Measurements from ENCODE around the gene B4GALNT2.

B4GALNT2 gene

GRCh38 chr17:49111934-49112333 is 20.6 kb upstream of the B4GALNT2 start:
- Histone ChIP-seq H3K4me3 (no peak overlapping the region), H3K9me3 (no peaks in the 10 kb centered on the region), H3K36me3 (no peaks in the 10 kb centered on the region), H3K27ac (no peak overlapping the region), H3K27me3 (peaks cover 0 to 16% of the 10 kb centered on the region in 2 donors), H3K4me1 (no peaks in the 10 kb centered on the region)
- intact Hi-C loops (cut with DNase I; ENCODE audit: low total_unique reads) = no loop called here
- no peak for DNase-seq
- no peak for TF ChIP-seq CTCF (IDR thresholded peaks at IDR 0.05)

DNA sequence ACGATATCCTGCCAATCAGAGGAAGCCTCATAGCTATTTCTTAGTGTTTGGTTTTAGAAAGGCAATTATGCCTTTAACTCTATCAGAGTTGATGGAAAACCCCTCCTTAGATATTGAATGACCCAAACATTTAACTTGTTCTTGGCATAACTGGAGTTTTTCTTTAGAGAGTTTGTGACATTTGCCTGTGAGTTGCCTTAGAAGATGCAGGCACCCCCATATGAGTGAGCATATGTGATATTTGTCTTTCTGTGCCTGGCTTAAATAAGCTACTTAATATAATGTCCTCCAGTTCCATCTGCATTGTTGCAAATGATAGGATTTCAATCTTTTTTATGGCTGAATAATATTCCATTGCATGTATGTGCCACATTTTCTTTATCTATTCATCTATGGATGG is 19.6 kb upstream of the B4GALNT2 start:
- H3K4me1 ChIP-seq = no peaks in the 10 kb centered on the region
- no peak for TF ChIP-seq CTCF (IDR thresholded peaks at IDR 0.05)
- H3K9me3 ChIP-seq = no peaks in the 10 kb centered on the region
- no peak overlapping the region for H3K4me3 ChIP-seq
- intact Hi-C loops (cut with DNase I; ENCODE audit: low total_unique reads) = no loop called here
- H3K27me3 ChIP-seq = peaks cover 0 to 26% of the 10 kb centered on the region in 2 donors
- no peak for DNase-seq
- H3K36me3 ChIP-seq = no peaks in the 10 kb centered on the region
- H3K27ac ChIP-seq = no peak overlapping the region

DNA sequence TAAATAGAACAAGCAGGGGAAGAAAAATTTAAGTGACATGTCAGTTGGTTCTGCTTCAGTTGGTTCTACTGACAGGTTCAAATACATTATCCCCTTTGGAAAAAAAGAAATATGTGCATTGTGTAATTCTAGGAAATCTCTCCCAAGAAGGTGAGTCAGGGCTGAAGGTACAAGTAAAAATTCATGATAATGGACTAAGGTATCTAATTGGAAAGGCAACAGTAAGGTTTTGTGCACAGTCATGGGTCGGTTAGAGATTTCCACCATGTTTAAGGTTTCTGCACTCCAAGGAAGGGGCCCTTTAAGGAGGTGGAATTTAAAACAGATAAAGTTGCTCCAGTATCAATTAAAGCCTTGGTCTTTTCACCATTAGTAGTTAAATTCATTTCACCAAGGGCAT is 17.9 kb upstream of the B4GALNT2 start:
- no peak for TF ChIP-seq CTCF (IDR thresholded peaks at IDR 0.05)
- intact Hi-C loops (cut with DNase I; ENCODE audit: low total_unique reads) = no loop called here

GRCh38 chr17:49117587-49118230 is 14.9 kb upstream of the B4GALNT2 start:
- no peak overlapping the region for H3K27ac ChIP-seq
- H3K4me3 ChIP-seq = no peak overlapping the region
- no peaks in the 10 kb centered on the region for H3K9me3 ChIP-seq
- DNase-seq = no peak
- H3K36me3 ChIP-seq = no peaks in the 10 kb centered on the region
- no peaks in the 10 kb centered on the region for H3K4me1 ChIP-seq
- TF ChIP-seq CTCF (IDR thresholded peaks at IDR 0.05) = no peak
- peaks cover 0 to 42% of the 10 kb centered on the region in 2 donors for H3K27me3 ChIP-seq
- intact Hi-C loops (cut with DNase I; ENCODE audit: low total_unique reads) = no loop called here

More for the DNA sequence above, 17.9 kb upstream of the B4GALNT2 start:
- no peak for DNase-seq
- Histone ChIP-seq H3K4me3 (no peak overlapping the region), H3K4me1 (no peaks in the 10 kb centered on the region), H3K27me3 (peaks cover 0 to 31% of the 10 kb centered on the region in 2 donors), H3K27ac (no peak overlapping the region), H3K36me3 (no peaks in the 10 kb centered on the region), H3K9me3 (no peaks in the 10 kb centered on the region)

DNA sequence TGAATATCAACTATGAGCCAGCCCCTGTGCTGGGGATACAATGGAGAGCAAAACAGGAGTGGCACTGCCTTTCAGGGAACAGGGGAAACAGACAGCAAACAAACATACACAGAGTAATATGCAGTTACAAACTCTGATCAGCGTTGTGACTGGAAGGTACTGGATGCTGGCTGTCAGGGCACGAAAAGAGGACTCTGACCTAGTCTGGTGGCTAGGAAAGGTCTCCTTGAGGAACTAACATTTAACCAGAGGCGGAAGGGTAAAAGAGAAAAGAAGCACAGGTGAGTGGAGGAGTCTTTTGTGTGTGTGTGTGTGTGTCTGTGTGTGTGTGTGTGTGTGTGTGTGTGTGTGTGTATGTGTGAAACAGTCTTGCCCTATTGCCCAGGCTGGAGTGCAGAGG is 12.4 kb upstream of the B4GALNT2 start:
- intact Hi-C loops (cut with DNase I; ENCODE audit: low total_unique reads) = no loop called here
- H3K9me3 ChIP-seq = no peaks in the 10 kb centered on the region
- DNase-seq = no peak

More for the DNA sequence above, 12.4 kb upstream of the B4GALNT2 start:
- H3K27me3 ChIP-seq = peaks cover 0 to 39% of the 10 kb centered on the region in 2 donors
- H3K27ac ChIP-seq = no peak overlapping the region
- no peaks in the 10 kb centered on the region for H3K36me3 ChIP-seq
- TF ChIP-seq CTCF (IDR thresholded peaks at IDR 0.05) = no peak
- no peaks in the 10 kb centered on the region for H3K4me1 ChIP-seq
- H3K4me3 ChIP-seq = no peak overlapping the region

Data from tibial artery (tissue), 4 donors.